Measurements from ENCODE around the gene PRELID2. TPM values are rescaled to one million over a fixed set of nuclear protein-coding genes. Genes with fewer than 3 reads are reported as not detected.
"Not testable (repeated sequence)": the region's sequence is repeated elsewhere in the genome, so short reads cannot be mapped to it uniquely, and the experiment has no call there.

Gene PRELID2
- polyA plus RNA-seq, 1 of the 3 experiments (the other 2 are of a cell fraction) = 5.3 TPM

DNA sequence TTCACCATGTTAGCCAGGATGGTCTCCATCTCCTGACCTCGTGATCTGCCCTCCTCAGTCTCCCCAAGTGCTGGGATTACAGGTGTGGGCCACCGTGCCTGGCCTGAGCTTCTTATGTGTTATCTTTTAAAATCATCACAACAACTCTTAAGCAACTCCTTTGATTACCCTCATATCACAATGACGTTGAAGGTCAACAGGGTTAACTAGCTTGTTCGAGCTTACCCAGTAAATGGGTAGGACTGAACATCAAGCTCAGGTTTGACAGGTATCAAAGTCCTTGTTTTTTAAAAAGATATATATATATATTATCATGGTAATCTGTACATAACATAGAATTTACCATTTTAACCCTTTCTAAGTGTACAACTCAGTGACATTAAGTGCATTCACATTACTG, 34.6 kb upstream of the PRELID2 start:
- DNase-seq = no peak
- 56% methylated on average over 4 of the region's 4 CpGs for WGBS (ENCODE audit: low lambda C conversion rate)
- ChIA-PET CTCF (no interaction called here), POLR2A (no interaction called here)
- Histone ChIP-seq H2AFZ (ENCODE audit: low read depth) (no peak overlapping the region), H3K27ac (ENCODE audit: low read depth in 2 of 2, low read length in 1 of 2) (no peak overlapping the region), H4K20me1 (ENCODE audit: insufficient read depth) (no peaks in the 10 kb centered on the region), H3K9me3 (no peaks in the 10 kb centered on the region), H3K4me2 (no peak overlapping the region), H3K27me3 (ENCODE audit: insufficient read depth) (no peaks in the 10 kb centered on the region), H3K36me3 (replicated peaks in 1 of 2; ENCODE audit: control insufficient read depth in 1 of 2, insufficient read depth in 2 of 2, low read length in 1 of 2) (no peaks in the 10 kb centered on the region), H3F3A (replicated peaks; ENCODE audit: insufficient read depth) (no peaks in the 10 kb centered on the region), H3K79me2 (ENCODE audit: insufficient read depth) (no peaks in the 10 kb centered on the region), H3K9ac (no peak overlapping the region), H3K9me2 (no peaks in the 10 kb centered on the region), H3K4me1 (ENCODE audit: control insufficient read depth in 1 of 2, insufficient read depth in 2 of 2, low read depth in 1 of 2, low read length in 1 of 2) (no peaks in the 10 kb centered on the region), H3K4me3 (ENCODE audit: low read depth in 2 of 2, low read length in 1 of 2) (no peak overlapping the region)
- TF ChIP-seq GABPA (IDR thresholded peaks at IDR 0.05; ENCODE audit: low read depth) (no peak), FOSL2 (IDR thresholded peaks at IDR 0.05; ENCODE audit: borderline replicate concordance, low read depth) (no peak), YY1 (IDR thresholded peaks at IDR 0.05; ENCODE audit: low read depth) (no peak)

- Histone ChIP-seq H3K9me2 (no peaks in the 10 kb centered on the region), H4K20me1 (ENCODE audit: insufficient read depth) (no peaks in the 10 kb centered on the region), H3K36me3 (replicated peaks in 1 of 2; ENCODE audit: control insufficient read depth in 1 of 2, insufficient read depth in 2 of 2, low read length in 1 of 2) (no peaks in the 10 kb centered on the region), H3K27me3 (ENCODE audit: insufficient read depth) (no peaks in the 10 kb centered on the region), H3K27ac (ENCODE audit: low read depth in 2 of 2, low read length in 1 of 2) (no peak overlapping the region), H2AFZ (ENCODE audit: low read depth) (no peak overlapping the region), H3K9ac (no peak overlapping the region), H3K4me3 (ENCODE audit: low read depth in 2 of 2, low read length in 1 of 2) (no peak overlapping the region), H3K79me2 (ENCODE audit: insufficient read depth) (no peaks in the 10 kb centered on the region), H3K4me2 (no peak overlapping the region), H3K9me3 (no peaks in the 10 kb centered on the region), H3K4me1 (ENCODE audit: control insufficient read depth in 1 of 2, insufficient read depth in 2 of 2, low read depth in 1 of 2, low read length in 1 of 2) (no peaks in the 10 kb centered on the region), H3F3A (replicated peaks; ENCODE audit: insufficient read depth) (no peaks in the 10 kb centered on the region)
- TF ChIP-seq ZBTB33 (IDR thresholded peaks at IDR 0.05; ENCODE audit: borderline replicate concordance, low read depth) (no peak), MEF2A (IDR thresholded peaks at IDR 0.05; ENCODE audit: borderline replicate concordance, low read depth) (no peak), USF1 (IDR thresholded peaks at IDR 0.05; ENCODE audit: borderline replicate concordance, low read depth) (no peak), NFIC (IDR thresholded peaks at IDR 0.05; ENCODE audit: borderline replicate concordance) (no peak)
- no peak for DNase-seq
- whole genome bisulfite sequencing (ENCODE audit: low lambda C conversion rate) = 57% methylated on average over 1 of the region's 1 CpG
- ChIA-PET POLR2A (no interaction called here), CTCF (interaction anchor here (1.3 kb wide), 1 partner anchor 41 kb away, joined by 3 read pairs; no protein-coding TSS in a partner anchor)
These were observed 32.7 kb upstream of the PRELID2 start for GRCh38 chr5:145867806-145868205.

DNA sequence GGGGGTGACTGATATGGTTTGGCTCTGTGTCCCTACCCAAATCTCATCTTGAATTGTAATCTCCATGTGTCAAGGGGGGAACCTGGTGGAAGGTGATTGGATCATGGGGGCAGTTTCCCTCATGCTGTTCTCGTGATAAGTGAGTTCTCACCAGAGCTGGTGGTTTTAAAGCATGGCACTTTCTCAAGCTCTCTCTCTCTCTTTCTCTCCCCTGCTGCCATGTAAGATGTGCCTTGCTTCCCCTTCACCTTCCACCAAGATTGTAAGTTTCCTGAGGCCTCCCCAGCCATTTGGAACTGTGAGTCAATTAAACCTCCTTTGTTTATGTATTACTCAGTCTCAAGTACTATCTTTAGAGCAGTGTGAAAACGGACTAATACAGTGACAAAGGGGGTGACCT, 29.3 kb upstream of the PRELID2 start:
- H3K9ac ChIP-seq; H3K9me2 ChIP-seq; H3K27ac ChIP-seq (ENCODE audit: low read depth in 2 of 2, low read length in 1 of 2); H3K27me3 ChIP-seq (ENCODE audit: insufficient read depth); CTCF ChIA-PET; H3K4me3 ChIP-seq (ENCODE audit: low read depth in 2 of 2, low read length in 1 of 2); H3F3A ChIP-seq (replicated peaks; ENCODE audit: insufficient read depth); H3K79me2 ChIP-seq (ENCODE audit: insufficient read depth); POLR2A ChIA-PET; H2AFZ ChIP-seq (ENCODE audit: low read depth); H3K9me3 ChIP-seq; H4K20me1 ChIP-seq (ENCODE audit: insufficient read depth); H3K4me1 ChIP-seq (ENCODE audit: control insufficient read depth in 1 of 2, insufficient read depth in 2 of 2, low read depth in 1 of 2, low read length in 1 of 2); DNase-seq; H3K4me2 ChIP-seq; H3K36me3 ChIP-seq (replicated peaks in 1 of 2; ENCODE audit: control insufficient read depth in 1 of 2, insufficient read depth in 2 of 2, low read length in 1 of 2): not testable (repeated sequence)
- 46% methylated on average over 2 of the region's 2 CpGs for WGBS (ENCODE audit: low lambda C conversion rate)

Data from SK-N-SH (cell line).